A549 (cell line): ENCODE data around the gene PPM1G.

ENCODE experiments used
- BHLHE40 ChIP-seq: IDR thresholded peaks from 2 replicates; pipeline ENCODE4 v1.6.1; 2012; ENCODE audit warnings: low read depth, low read length, inconsistent platforms
- CHD2 ChIP-seq: fragments of 150-350 bp; IDR thresholded peaks from 2 replicates; pipeline ENCODE4 v1.6.1; 2014; ENCODE audit warnings: low read length; ENCODE audit not compliant: partially characterized antibody
- CTCF ChIP-seq: fragments of >200 bp; sonication (Bioruptor Twin); formaldehyde crosslinking; IDR thresholded peaks from 3 replicates; pipeline ENCODE4 v1.5.1; 2016
- ESRRA ChIP-seq: fragments of 150-350 bp; IDR thresholded peaks from 2 replicates; pipeline ENCODE4 v1.6.1; 2014; ENCODE audit warnings: mild to moderate bottlenecking, low read length, borderline replicate concordance
- HDAC2 ChIP-seq: fragments of 200-600 bp; sonication (generic); IDR thresholded peaks from 2 replicates; pipeline ENCODE4 v1.6.1; 2016
- HMGXB4 ChIP-seq: fragments of 250-450 bp; sonication (Bioruptor Pico); IDR thresholded peaks from 2 replicates; pipeline ENCODE4 v1.5.0; 2021; ENCODE audit warnings: mild to moderate bottlenecking, moderate library complexity, borderline replicate concordance
- MAFK ChIP-seq: fragments of 450-650 bp; IDR thresholded peaks from 2 replicates; pipeline ENCODE4 v1.6.1; 2014; ENCODE audit not compliant: partially characterized antibody
- MYC ChIP-seq: IDR thresholded peaks from 2 replicates; pipeline ENCODE4 v1.6.1; 2012; ENCODE audit warnings: mild to moderate bottlenecking, inconsistent platforms, low read length, improper control_type of control experiment, borderline replicate concordance
- POLR2A ChIP-seq: IDR thresholded peaks from 2 replicates; pipeline ENCODE4 v1.6.1; 2012; ENCODE audit warnings: mild to moderate bottlenecking, low read length
- RAD21 ChIP-seq, 2 experiments: fragments of >200 bp in 1 of 2; sonication (Bioruptor Twin) in 1 of 2; formaldehyde crosslinking in 1 of 2; IDR thresholded peaks in 1 of 2; conservative IDR thresholded peaks in 1 of 2; 2 replicates in 1 of 2; 3 replicates in 1 of 2; pipeline ENCODE4 v1.6.1; 2012 to 2018; ENCODE audit warnings: inconsistent platforms in 1 of 2
- RARB ChIP-seq: fragments of 250-450 bp; sonication (Bioruptor Pico); IDR thresholded peaks from 2 replicates; pipeline ENCODE4 v1.8.0; 2021; ENCODE audit warnings: mild to moderate bottlenecking, moderate library complexity
- SMC3 ChIP-seq: fragments of >200 bp; sonication (Bioruptor Twin); formaldehyde crosslinking; IDR thresholded peaks from 3 replicates; pipeline ENCODE4 v1.6.1; 2018; ENCODE audit warnings: inconsistent platforms
- SREBF2 ChIP-seq: fragments of 450-650 bp; IDR thresholded peaks from 2 replicates; pipeline ENCODE4 v1.6.1; 2014; ENCODE audit warnings: mild to moderate bottlenecking, moderate library complexity

- TF ChIP-seq MAFK (no peak), CTCF (no peak), POLR2A (no peak), HMGXB4 (CRISPR knock-in tag) (no peak), SMC3 (no peak), BHLHE40 (no peak), MYC (no peak), RARB (CRISPR knock-in tag) (no peak), RAD21 (conservative IDR thresholded peaks at IDR 0.05 in 1 of 2, IDR thresholded peaks at IDR 0.05 in 1 of 2) (no peak), SREBF2 (no peak), CHD2 (no peak), HDAC2 (no peak), ESRRA (no peak)
Observed at GRCh38 chr2:27451095-27451494, 41.7 kb upstream of the PPM1G start.
